HUES6 (cell line): ENCODE results near the gene UBE2G2.
A peak's percentile ranks its signal among the peaks of the same experiment; 100 is the strongest.

Source experiments
- H3K27ac ChIP-seq: 2 replicates; pipeline ENCODE4 v1.7.0; 2013; ENCODE audit warnings: low read depth, mild to moderate bottlenecking, low read length, inconsistent platforms
- H3K27me3 ChIP-seq: 2 replicates; pipeline ENCODE4 v1.6.1; 2013; ENCODE audit warnings: low read length; ENCODE audit not compliant: control insufficient read depth, insufficient read depth
- H3K36me3 ChIP-seq: 2 replicates; pipeline ENCODE4 v1.6.1; 2013; ENCODE audit warnings: low read length; ENCODE audit not compliant: control insufficient read depth, insufficient read depth
- H3K4me1 ChIP-seq: 2 replicates; pipeline ENCODE4 v1.6.1; 2013; ENCODE audit warnings: low read length; ENCODE audit not compliant: control insufficient read depth, insufficient read depth
- H3K4me3 ChIP-seq: 2 replicates; pipeline ENCODE4 v1.5.1; 2013; ENCODE audit warnings: low read depth, low read length
- H3K9ac ChIP-seq: one replicate; pipeline ENCODE4 v1.6.1; 2013; ENCODE audit warnings: mild to moderate bottlenecking, low read length
- H3K9me3 ChIP-seq: 2 replicates; pipeline ENCODE4 v1.6.1; 2013; ENCODE audit warnings: low read depth, low read length; ENCODE audit not compliant: control insufficient read depth, insufficient read depth

The UBE2G2 gene

DNA sequence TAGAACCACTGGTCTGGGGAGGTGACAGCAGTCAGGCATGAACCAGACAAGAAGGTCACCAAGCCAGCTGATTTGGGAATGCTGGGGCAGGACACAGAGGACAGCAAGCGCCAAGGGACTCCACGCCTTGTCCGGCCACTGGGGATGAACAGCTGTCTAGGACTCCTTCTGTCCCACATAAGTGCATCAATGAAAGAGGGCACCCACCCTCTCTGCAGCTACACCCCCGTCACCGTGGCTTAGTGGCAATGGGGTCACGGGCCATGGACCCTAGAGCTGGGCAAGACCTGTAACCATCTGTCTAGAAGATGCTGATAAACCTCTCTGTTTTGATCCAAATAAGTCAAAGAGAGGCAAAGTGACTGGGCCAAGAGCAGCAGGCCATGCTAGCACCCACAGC is 16.8 kb downstream of the UBE2G2 start:
- H3K4me3 ChIP-seq = no peak overlapping the region
- H3K9me3 ChIP-seq = peaks cover 6% of the 10 kb centered on the region; the same call in 1 of the 2 replicates
- H3K36me3 ChIP-seq = peaks cover 63% of the 10 kb centered on the region
- H3K9ac ChIP-seq = no peak overlapping the region
- H3K27ac ChIP-seq = no peak overlapping the region
- H3K4me1 ChIP-seq = no peaks in the 10 kb centered on the region; the same call in 1 of the 2 replicates
- H3K27me3 ChIP-seq = no peaks in the 10 kb centered on the region

DNA sequence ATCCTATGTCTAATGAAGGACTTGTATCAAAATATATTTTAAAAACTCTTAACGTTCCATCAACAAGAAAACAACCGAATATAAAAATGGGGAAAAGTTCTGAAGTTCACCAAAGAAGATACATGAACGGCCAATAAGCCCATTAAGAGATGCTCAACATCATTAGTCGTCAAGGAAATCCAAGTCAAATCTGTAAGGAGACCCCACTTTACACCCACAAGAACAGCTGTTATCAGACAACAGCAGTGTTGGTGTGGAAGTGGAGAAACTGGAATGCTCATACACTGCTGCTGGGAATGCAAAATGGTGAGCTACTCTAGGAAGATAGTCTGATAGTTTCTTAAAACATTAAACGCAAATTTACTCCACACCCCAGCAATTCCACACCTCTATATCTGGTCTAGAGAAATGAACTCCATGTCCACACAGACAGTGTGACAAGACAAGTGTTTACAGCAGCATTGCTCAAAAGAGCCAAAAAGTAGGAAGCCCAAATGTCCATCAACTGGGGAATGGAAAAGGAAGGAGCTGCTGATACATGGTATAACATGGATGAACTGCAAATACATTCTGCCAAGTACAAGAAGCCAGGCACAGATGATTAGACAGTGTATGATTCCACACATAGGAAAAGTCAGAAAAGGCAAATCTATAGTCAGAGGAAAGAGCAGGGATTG is 18.5 kb downstream of the UBE2G2 start:
- Histone ChIP-seq H3K4me1 (no peaks in the 10 kb centered on the region; the same call in 1 of the 2 replicates), H3K36me3 (peaks cover 71% of the 10 kb centered on the region)

DNA sequence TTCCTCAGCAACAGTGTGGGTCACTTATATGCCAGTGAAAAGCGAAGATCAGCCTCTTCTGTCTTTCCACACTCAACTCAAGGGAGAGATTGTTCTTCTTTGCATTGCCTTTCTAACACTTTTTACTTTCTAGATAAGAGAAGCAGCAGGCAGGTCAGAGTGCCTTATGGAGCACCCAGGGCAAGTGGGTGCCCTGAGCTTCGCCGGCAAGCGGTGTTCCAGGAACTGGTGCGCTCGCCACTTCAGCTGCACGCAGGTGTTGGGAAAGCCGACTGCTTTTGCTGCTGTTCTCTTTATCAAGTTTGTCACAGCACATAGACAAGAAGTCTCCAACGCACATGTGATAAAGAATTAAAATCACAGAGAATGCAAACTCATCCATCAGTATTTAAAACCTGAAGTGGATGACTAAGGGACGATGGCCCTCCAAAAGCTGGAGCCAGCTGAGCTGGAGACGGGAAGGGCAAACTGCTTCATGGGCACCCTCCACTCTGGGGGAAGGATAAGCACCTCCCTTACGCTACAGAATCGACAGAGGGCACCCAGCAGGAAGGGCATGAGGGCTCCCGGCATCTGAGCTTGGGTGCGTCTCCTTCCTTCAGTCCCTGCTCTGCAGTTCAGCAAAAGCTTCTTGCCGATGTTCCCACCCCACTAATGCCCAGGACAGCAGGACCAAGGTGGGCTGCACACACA is 20.7 kb downstream of the UBE2G2 start:
- H3K27ac ChIP-seq = no peak overlapping the region

More for the DNA sequence above, 18.5 kb downstream of the UBE2G2 start:
- no peak overlapping the region for H3K27ac ChIP-seq
- peaks cover 6% of the 10 kb centered on the region; the same call in 1 of the 2 replicates for H3K9me3 ChIP-seq
- no peak overlapping the region for H3K4me3 ChIP-seq
- H3K9ac ChIP-seq = no peak overlapping the region
- H3K27me3 ChIP-seq = no peaks in the 10 kb centered on the region

DNA sequence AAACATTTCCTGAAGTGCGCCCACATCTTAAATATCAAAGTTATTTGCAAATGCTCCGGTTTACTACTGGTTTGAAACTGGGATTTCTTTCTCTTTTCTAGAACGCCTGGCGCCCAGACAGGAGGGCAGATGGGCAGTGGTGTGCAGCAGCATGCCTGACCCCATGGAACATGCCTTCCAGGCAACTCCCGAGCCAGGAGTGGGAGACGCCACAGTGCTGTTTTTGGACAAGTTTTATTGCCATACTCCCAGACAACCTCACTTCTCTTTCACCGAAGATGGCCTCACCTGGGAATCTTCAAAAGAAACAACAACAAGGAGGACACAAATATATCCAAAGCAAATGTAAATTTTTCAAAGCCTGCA is 21.5 kb downstream of the UBE2G2 start:
- H3K36me3 ChIP-seq = peaks cover 74% of the 10 kb centered on the region
- H3K27ac ChIP-seq = no peak overlapping the region
- H3K4me3 ChIP-seq = no peak overlapping the region
- no peak overlapping the region for H3K9ac ChIP-seq
- peaks cover 6% of the 10 kb centered on the region; the same call in 1 of the 2 replicates for H3K9me3 ChIP-seq
- H3K27me3 ChIP-seq = no peaks in the 10 kb centered on the region
- no peaks in the 10 kb centered on the region; the same call in 1 of the 2 replicates for H3K4me1 ChIP-seq

More for the DNA sequence above, 20.7 kb downstream of the UBE2G2 start:
- Histone ChIP-seq H3K4me3 (no peak overlapping the region), H3K9me3 (peaks cover 6% of the 10 kb centered on the region; the same call in 1 of the 2 replicates), H3K4me1 (no peaks in the 10 kb centered on the region; the same call in 1 of the 2 replicates), H3K27me3 (no peaks in the 10 kb centered on the region), H3K9ac (no peak overlapping the region), H3K36me3 (peaks cover 71% of the 10 kb centered on the region)

DNA sequence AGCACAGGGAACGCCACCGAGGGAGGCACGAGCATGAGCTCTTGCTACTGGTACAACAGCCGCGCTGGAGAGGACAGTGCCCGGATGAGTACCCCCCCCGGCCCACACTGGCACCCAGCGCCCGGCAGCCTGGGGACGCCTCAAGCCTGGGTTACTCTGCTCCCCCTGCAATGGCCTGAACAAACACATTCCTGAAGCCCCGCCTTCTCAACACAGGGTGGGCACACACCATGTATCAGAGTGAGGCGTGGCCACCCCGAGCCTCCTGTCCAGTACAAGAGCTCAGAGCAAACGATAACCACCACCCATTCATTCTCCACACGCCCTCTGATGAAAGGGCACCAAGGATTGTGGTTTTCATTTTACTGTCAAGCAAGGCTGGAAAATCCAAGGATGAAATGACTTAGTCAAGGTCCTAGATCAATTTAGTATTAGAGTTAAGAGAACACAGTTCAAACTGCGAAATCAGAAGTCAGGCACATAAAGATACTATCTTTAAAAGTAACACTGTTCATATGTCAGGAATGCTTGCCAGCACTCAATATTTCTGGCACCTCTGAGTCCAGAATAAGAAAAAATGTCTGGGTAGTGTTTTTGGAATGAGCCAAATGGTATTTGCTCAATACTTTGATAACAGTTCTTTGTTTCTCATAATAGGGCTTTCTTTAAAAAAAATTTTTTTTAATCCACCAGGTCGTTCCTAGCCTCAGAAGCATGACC is 22.0 kb downstream of the UBE2G2 start:
- peaks cover 74% of the 10 kb centered on the region for H3K36me3 ChIP-seq
- H3K4me3 ChIP-seq = no peak overlapping the region
- peaks cover 6% of the 10 kb centered on the region; the same call in 1 of the 2 replicates for H3K9me3 ChIP-seq
- H3K27ac ChIP-seq = no peak overlapping the region
- H3K4me1 ChIP-seq = no peaks in the 10 kb centered on the region; the same call in 1 of the 2 replicates
- H3K9ac ChIP-seq = no peak overlapping the region
- no peaks in the 10 kb centered on the region for H3K27me3 ChIP-seq

DNA sequence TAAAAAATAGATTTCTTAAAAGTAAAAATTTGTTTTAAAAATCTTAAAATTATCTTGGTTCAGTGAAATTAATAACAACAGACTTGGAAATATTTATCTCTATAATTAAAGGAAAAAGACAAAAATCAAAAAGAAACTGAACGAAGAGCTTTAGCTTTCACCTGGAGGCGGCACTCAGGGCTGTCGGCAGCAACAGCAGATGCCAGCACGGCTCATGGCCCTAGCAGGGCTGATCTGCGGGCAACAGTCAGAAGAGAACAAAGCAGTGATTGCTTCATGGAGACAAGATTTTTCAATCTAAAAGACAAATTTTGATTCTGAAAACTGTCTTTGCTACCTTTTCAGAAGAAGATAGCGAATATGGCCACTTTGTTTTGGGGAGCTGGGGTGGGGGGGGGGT is 22.6 kb downstream of the UBE2G2 start:
- Histone ChIP-seq H3K36me3 (peaks cover 74% of the 10 kb centered on the region), H3K9me3 (peaks cover 6% of the 10 kb centered on the region; the same call in 1 of the 2 replicates), H3K27me3 (no peaks in the 10 kb centered on the region), H3K9ac (no peak overlapping the region), H3K4me1 (no peaks in the 10 kb centered on the region; the same call in 1 of the 2 replicates), H3K4me3 (no peak overlapping the region), H3K27ac (no peak overlapping the region)

DNA sequence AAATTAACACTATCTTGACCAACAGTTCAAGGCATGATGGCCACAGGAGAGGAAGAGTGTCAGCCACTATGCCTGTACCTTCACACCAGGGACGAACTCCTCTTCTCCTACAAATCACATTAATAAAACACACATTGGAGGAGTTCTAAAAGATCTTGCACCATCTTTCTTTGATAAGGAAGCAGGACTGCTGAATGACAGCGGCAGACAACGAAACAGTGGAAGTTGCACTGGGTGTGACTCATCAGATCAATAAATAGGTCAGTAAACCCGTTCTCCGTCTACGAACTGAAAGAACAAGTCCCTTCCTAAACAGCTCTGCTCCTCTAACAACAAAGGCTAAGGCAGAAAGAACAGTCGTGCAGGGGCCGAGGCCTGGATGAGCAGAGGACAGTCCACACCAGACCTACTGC is 23.1 kb downstream of the UBE2G2 start:
- H3K4me1 ChIP-seq = peaks cover under 1% of the 10 kb centered on the region; the same call in 1 of the 2 replicates
- no peak overlapping the region for H3K9ac ChIP-seq
- H3K27ac ChIP-seq = no peak overlapping the region
- H3K36me3 ChIP-seq = peaks cover 74% of the 10 kb centered on the region
- no peaks in the 10 kb centered on the region for H3K27me3 ChIP-seq
- peaks cover 5% of the 10 kb centered on the region; the same call in 1 of the 2 replicates for H3K9me3 ChIP-seq
- no peak overlapping the region for H3K4me3 ChIP-seq

DNA sequence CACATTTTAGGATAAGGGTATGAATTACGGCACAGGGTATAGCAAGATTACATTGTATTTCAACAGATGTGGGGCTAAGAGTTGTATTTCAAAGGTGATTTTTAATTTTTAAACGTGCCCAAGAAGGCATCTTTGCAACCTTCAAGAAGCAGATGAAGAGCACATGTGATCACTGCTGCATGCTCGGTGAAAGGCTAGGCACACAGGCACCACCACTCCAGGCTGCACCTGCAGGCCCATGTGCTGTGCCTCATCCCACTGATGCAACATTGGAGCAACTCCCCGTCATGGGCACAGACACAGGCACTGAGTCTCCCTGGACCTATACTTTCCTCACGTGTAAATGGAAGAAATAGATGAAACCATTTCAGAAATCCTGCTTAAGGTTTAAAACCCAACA is 23.5 kb downstream of the UBE2G2 start:
- Histone ChIP-seq H3K27ac (no peak overlapping the region), H3K27me3 (no peaks in the 10 kb centered on the region), H3K4me1 (peaks cover 5% of the 10 kb centered on the region; the same call in 1 of the 2 replicates), H3K36me3 (peaks cover 74% of the 10 kb centered on the region), H3K9ac (no peak overlapping the region), H3K9me3 (peaks cover 1% of the 10 kb centered on the region; the same call in 1 of the 2 replicates), H3K4me3 (no peak overlapping the region)

DNA sequence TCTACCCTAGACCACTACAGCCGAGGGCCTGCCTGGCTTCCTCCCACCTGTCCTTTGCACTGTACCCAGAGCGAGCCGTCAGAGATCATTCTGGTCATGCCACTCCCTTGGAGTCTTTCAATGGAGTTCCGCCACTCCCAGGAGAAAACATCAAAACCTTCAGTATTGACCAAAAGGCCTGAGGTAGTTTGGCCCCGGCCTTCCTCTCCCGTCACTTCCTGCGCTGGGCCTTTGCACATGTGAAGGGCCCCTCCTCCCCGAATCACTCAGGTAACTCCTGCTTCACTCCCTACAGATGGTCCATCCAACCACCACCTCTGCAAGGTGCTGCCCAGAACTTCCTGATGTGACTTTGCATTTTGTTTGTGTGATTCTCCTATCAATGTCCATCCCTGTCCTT is 26.6 kb downstream of the UBE2G2 start:
- H3K4me1 ChIP-seq = peaks cover 5% of the 10 kb centered on the region; the same call in 1 of the 2 replicates
- H3K27me3 ChIP-seq = no peaks in the 10 kb centered on the region
- H3K9ac ChIP-seq = no peak overlapping the region
- no peak overlapping the region for H3K27ac ChIP-seq
- H3K36me3 ChIP-seq = peaks cover 84% of the 10 kb centered on the region
- H3K9me3 ChIP-seq = no peaks in the 10 kb centered on the region
- H3K4me3 ChIP-seq = no peak overlapping the region

DNA sequence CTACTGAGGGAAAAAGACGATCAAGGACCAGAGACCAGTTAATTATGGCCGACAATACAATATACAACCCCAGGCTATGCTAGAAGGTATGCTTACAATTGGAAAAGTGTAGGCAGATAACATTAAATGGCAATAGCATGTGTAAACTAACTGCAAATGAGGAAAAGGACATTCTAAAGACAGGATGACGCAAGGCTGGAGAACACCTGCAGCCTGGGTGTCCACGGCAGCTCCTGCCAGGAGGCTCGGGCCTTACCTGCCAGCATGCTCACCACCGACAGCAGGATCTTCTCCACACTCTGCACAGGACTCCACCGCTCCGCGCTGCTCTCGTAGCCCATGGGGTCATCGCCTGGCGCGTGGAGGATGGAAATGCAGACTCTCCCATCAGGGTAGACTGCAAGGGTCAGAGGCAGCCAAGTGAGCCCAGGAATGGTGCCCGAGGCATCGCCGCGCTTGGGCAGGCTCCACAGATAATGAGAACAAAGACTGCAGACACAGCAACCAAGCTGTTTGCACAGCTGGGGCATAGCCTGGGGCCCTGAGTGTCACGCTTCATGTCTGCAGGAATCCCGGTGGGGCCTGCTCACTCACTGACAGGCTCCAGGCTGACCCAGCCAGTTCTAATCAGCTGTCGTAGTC is 28.2 kb downstream of the UBE2G2 start:
- Histone ChIP-seq H3K27me3 (no peaks in the 10 kb centered on the region), H3K9me3 (no peaks in the 10 kb centered on the region), H3K9ac (no peak overlapping the region), H3K4me3 (no peak overlapping the region), H3K27ac (0 out of 2 replicates have a peak overlapping the region, but pooled peaks have one; percentile 30), H3K4me1 (peaks cover 9% of the 10 kb centered on the region), H3K36me3 (peaks cover 84% of the 10 kb centered on the region)
